ENCODE data around the gene STK32C. TPM values are rescaled to one million over a fixed set of nuclear protein-coding genes. Genes with fewer than 3 reads are reported as not detected.
"Not testable (repeated sequence)": the region's sequence is repeated elsewhere in the genome, so short reads cannot be mapped to it uniquely, and the experiment has no call there.

Gene STK32C
- total RNA-seq, 4 donors from 2014 or later = 4.8 to 10.9 (median 7.8) TPM

GRCh38 chr10:132163278-132163765 lies 144.4 kb downstream of the STK32C start:
- no peak for TF ChIP-seq POLR2AphosphoS5 (IDR thresholded peaks at IDR 0.05)
- TF ChIP-seq CTCF (IDR thresholded peaks at IDR 0.05) = no peak
- no peak for TF ChIP-seq POLR2A (IDR thresholded peaks at IDR 0.05; ENCODE audit: low read depth)
- no peak for TF ChIP-seq EP300 (IDR thresholded peaks at IDR 0.05)
- no peaks in the 10 kb centered on the region for H3K27me3 ChIP-seq
- no peak overlapping the region for H3K27ac ChIP-seq (replicated peaks in 1 of 4)
- no peak for DNase-seq (ENCODE audit: extremely low spot score)
- no peaks in the 10 kb centered on the region for H3K9me3 ChIP-seq
- peaks cover 16 to 23% (median 19%) of the 10 kb centered on the region in 4 donors for H3K4me1 ChIP-seq
- intact Hi-C loops (cut with DNase I) = no loop called here
- H3K36me3 ChIP-seq = peaks cover 0 to 25% (median 7%) of the 10 kb centered on the region in 4 donors
- WGBS = 69% methylated on average over 15 of the region's 16 CpGs
- no peak overlapping the region for H3K4me3 ChIP-seq

- no peak overlapping the region for H3K27ac ChIP-seq (replicated peaks in 1 of 4)
- no peak for TF ChIP-seq POLR2AphosphoS5 (IDR thresholded peaks at IDR 0.05)
- no peak for TF ChIP-seq POLR2A (IDR thresholded peaks at IDR 0.05; ENCODE audit: low read depth)
- no peak for TF ChIP-seq EP300 (IDR thresholded peaks at IDR 0.05)
- no peak for TF ChIP-seq CTCF (IDR thresholded peaks at IDR 0.05)
- H3K4me3 ChIP-seq = no peak overlapping the region
- no peak for DNase-seq (ENCODE audit: extremely low spot score)
- H3K36me3 ChIP-seq = peaks cover 0 to 19% (median 7%) of the 10 kb centered on the region in 4 donors
- H3K4me1 ChIP-seq = peaks cover 16 to 23% (median 19%) of the 10 kb centered on the region in 4 donors
- intact Hi-C loops (cut with DNase I) = no loop called here
- no peaks in the 10 kb centered on the region for H3K27me3 ChIP-seq
- WGBS = 71% methylated on average over 10 of the region's 10 CpGs
- no peaks in the 10 kb centered on the region for H3K9me3 ChIP-seq
Measured at GRCh38 chr10:132162590-132163277, 145.0 kb downstream of the STK32C start.

GRCh38 chr10:132162021-132162531 lies 145.7 kb downstream of the STK32C start:
- Histone ChIP-seq H3K4me3 (no peak overlapping the region), H3K4me1 (peaks cover 16 to 23% (median 19%) of the 10 kb centered on the region in 4 donors), H3K36me3 (peaks cover 0 to 12% (median 5%) of the 10 kb centered on the region in 4 donors), H3K27ac (replicated peaks in 1 of 4) (no peak overlapping the region), H3K9me3 (no peaks in the 10 kb centered on the region), H3K27me3 (no peaks in the 10 kb centered on the region)
- WGBS = 49% methylated on average over 11 of the region's 12 CpGs
- DNase-seq (ENCODE audit: extremely low spot score) = no peak
- TF ChIP-seq EP300 (IDR thresholded peaks at IDR 0.05) = no peak
- no peak for TF ChIP-seq CTCF (IDR thresholded peaks at IDR 0.05)
- no peak for TF ChIP-seq POLR2A (IDR thresholded peaks at IDR 0.05; ENCODE audit: low read depth)
- no peak for TF ChIP-seq POLR2AphosphoS5 (IDR thresholded peaks at IDR 0.05)
- intact Hi-C loops (cut with DNase I) = no loop called here

GRCh38 chr10:132160834-132161622 lies 146.7 kb downstream of the STK32C start:
- intact Hi-C loops (cut with DNase I); H3K27me3 ChIP-seq; H3K27ac ChIP-seq (replicated peaks in 1 of 4); H3K9me3 ChIP-seq; DNase-seq (ENCODE audit: extremely low spot score); H3K4me3 ChIP-seq: not testable (repeated sequence)
- no CpG with 5 or more reads among the region's 4 CpGs for WGBS
- H3K4me1 ChIP-seq = peaks cover 16 to 23% (median 19%) of the 10 kb centered on the region in 4 donors
- peaks cover 0 to 10% (median 5%) of the 10 kb centered on the region in 4 donors for H3K36me3 ChIP-seq

- H3K27ac ChIP-seq (replicated peaks in 1 of 4); H3K4me3 ChIP-seq; intact Hi-C loops (cut with DNase I); DNase-seq (ENCODE audit: extremely low spot score); H3K36me3 ChIP-seq; H3K9me3 ChIP-seq; H3K27me3 ChIP-seq: not testable (repeated sequence)
- H3K4me1 ChIP-seq = peaks cover 16 to 23% (median 19%) of the 10 kb centered on the region in 4 donors
Measured at GRCh38 chr10:132160231-132160630, 147.5 kb downstream of the STK32C start.

- intact Hi-C loops (cut with DNase I); H3K4me3 ChIP-seq; DNase-seq (ENCODE audit: extremely low spot score); H3K9me3 ChIP-seq; H3K27ac ChIP-seq (replicated peaks in 1 of 4); H3K36me3 ChIP-seq; H3K27me3 ChIP-seq: not testable (repeated sequence)
- peaks cover 16 to 23% (median 19%) of the 10 kb centered on the region in 4 donors for H3K4me1 ChIP-seq
- 69% methylated on average over 2 of the region's 7 CpGs for WGBS
Measured at GRCh38 chr10:132159302-132160230, 148.2 kb downstream of the STK32C start.

All from esophagus muscularis mucosa (tissue), 4 donors.